ENCODE results near the gene ICA1L.

- TF ChIP-seq POLR2A (IDR thresholded peaks at IDR 0.05) = no peak
- no peak for TF ChIP-seq CTCF (IDR thresholded peaks at IDR 0.05)
Observed at GRCh38 chr2:202821206-202822160, 50.1 kb downstream of the ICA1L start.

All from adrenal gland (tissue), 5 donors.